Measurements from ENCODE around the gene PDE3B. TPM values are rescaled to one million over a fixed set of nuclear protein-coding genes. Genes with fewer than 3 reads are reported as not detected.

PDE3B gene
- total and polyA plus RNA-seq, 9 of the 15 experiments (the other 6 are each of a cell fraction or from before 2014, with no cell fraction given): 2.3 to 22.5 (median 12.2) TPM

DNA sequence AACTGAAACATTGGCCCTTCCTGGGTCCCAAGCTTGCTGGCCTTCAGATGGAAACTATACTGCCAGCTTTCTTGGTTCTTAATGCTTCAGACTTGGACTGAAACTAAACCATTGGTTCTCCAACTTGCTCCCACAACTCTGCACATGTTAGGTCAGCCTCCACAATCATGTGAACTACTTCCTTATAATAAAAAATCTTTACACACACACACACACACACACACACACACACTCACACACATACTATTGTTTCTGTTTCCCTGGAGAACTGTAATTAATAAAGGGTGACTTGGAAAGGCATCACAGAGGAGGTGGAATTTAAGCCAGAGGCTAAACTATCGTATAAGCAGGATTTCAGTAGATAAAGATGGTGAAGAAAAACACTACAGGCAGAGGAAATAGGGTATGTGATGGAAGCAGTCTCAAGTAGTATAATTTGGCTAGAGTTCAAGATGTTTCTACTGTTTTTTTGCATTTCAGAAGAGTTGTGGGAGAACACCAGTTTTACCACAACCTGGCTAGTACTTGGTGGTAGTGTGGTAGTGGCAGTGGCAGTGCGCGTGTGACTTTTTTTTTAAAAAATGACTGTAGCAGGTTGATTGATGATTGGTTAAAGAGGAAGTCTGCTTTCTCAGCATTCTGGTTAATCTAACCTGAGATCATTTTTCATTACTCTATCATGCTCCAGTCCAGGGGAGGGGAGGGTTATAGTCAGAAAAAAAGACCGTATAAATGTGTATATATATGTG, 70.1 kb downstream of the PDE3B start:
- DNase-seq (ENCODE audit: extremely low read depth in 1 of 4, low spot score in 3 of 4): no peak
- 77% methylated on average over 4 of the region's 4 CpGs for WGBS (ENCODE audit: insufficient coverage, low coverage, missing lambda C conversion rate)
- Histone ChIP-seq H2AFZ (ENCODE audit: low read depth, low read length) (no peak overlapping the region), H3K4me2 (ENCODE audit: insufficient read depth, low read length) (no peak overlapping the region), H3K4me1 (replicated peaks in 1 of 2; ENCODE audit: control insufficient read depth in 2 of 2, insufficient read depth in 2 of 2, low read length in 2 of 2) (no peaks in the 10 kb centered on the region), H4K20me1 (replicated peaks; ENCODE audit: control insufficient read depth, insufficient read depth, low read length) (no peaks in the 10 kb centered on the region), H3K36me3 (ENCODE audit: control insufficient read depth, insufficient read depth, low read length) (no peaks in the 10 kb centered on the region), H3K9me3 (replicated peaks; ENCODE audit: control insufficient read depth, insufficient read depth, low read depth, low read length) (no peaks in the 10 kb centered on the region), H3K4me3 (no peak overlapping the region), H3K27me3 (ENCODE audit: control insufficient read depth in 2 of 2, insufficient read depth in 2 of 2, low read length in 2 of 2) (no peaks in the 10 kb centered on the region), H3K79me2 (ENCODE audit: control insufficient read depth, insufficient read depth, low read length) (peaks cover 20% of the 10 kb centered on the region; the same call in 1 of the 3 replicates), H3K9ac (ENCODE audit: insufficient read depth in 1 of 2, low read depth in 2 of 2, low read length in 2 of 2) (no peak overlapping the region), H3K9me1 (ENCODE audit: control insufficient read depth, insufficient read depth, low read length) (no peaks in the 10 kb centered on the region), H3K27ac (ENCODE audit: extremely low read depth, low read depth, low read length) (no peak overlapping the region)
- POLR2A ChIA-PET: interaction anchor here (0.8 to 1.1 kb wide), 2 partner anchors 11 to 21 kb away, joined by 3 read pairs; no protein-coding TSS in a partner anchor
- in situ Hi-C loops (cut with MboI) (no loop called here), intact Hi-C loops (cut with micrococcal nuclease) (no loop called here)
- no peak for FAIRE-seq
- CTCF ChIA-PET (ENCODE audit: low intra/inter-chr PET ratio): no interaction called here
- no peak for ATAC-seq
- TF ChIP-seq, protein P1, sequence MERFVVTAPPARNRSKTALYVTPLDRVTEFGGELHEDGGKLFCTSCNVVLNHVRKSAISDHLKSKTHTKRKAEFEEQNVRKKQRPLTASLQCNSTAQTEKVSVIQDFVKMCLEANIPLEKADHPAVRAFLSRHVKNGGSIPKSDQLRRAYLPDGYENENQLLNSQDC (CRISPR knock-in tag; IDR thresholded peaks at IDR 0.05): no peak
- TF ChIP-seq HNRNPL (IDR thresholded peaks at IDR 0.05; ENCODE audit: low read depth, low read length) (no peak), SP1 (CRISPR knock-in tag; IDR thresholded peaks at IDR 0.05) (no peak), SMAD2 (IDR thresholded peaks at IDR 0.05; ENCODE audit: low read depth, low read length) (no peak), KLF16 (IDR thresholded peaks at IDR 0.05) (no peak)
- TF ChIP-seq, protein P2, sequence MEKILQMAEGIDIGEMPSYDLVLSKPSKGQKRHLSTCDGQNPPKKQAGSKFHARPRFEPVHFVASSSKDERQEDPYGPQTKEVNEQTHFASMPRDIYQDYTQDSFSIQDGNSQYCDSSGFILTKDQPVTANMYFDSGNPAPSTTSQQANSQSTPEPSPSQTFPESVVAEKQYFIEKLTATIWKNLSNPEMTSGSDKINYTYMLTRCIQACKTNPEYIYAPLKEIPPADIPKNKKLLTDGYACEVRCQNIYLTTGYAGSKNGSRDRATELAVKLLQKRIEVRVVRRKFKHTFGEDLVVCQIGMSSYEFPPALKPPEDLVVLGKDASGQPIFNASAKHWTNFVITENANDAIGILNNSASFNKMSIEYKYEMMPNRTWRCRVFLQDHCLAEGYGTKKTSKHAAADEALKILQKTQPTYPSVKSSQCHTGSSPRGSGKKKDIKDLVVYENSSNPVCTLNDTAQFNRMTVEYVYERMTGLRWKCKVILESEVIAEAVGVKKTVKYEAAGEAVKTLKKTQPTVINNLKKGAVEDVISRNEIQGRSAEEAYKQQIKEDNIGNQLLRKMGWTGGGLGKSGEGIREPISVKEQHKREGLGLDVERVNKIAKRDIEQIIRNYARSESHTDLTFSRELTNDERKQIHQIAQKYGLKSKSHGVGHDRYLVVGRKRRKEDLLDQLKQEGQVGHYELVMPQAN (IDR thresholded peaks at IDR 0.05; ENCODE audit: borderline replicate concordance): no peak
- TF ChIP-seq, protein P3, sequence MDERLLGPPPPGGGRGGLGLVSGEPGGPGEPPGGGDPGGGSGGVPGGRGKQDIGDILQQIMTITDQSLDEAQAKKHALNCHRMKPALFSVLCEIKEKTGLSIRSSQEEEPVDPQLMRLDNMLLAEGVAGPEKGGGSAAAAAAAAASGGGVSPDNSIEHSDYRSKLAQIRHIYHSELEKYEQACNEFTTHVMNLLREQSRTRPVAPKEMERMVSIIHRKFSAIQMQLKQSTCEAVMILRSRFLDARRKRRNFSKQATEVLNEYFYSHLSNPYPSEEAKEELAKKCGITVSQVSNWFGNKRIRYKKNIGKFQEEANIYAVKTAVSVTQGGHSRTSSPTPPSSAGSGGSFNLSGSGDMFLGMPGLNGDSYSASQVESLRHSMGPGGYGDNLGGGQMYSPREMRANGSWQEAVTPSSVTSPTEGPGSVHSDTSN (CRISPR knock-in tag; IDR thresholded peaks at IDR 0.05; ENCODE audit: low read depth): no peak
- TF ChIP-seq, protein P3 (tag; conservative IDR thresholded peaks at IDR 0.05; ENCODE audit: low read depth): peak; percentile 40; the same call in 1 of the 2 replicates
- BruUV-seq (replicated peaks): no TSS peak

Data from K562 (cell line).